Activated naive CD8-positive, alpha-beta T cell treated with anti-CD3 and anti-CD28 coated beads, Interleukin-2, amount 50 U/mL, for 24 hours (primary cell): ENCODE results near the gene MAPK1.
A peak's percentile ranks its signal among the peaks of the same experiment; 100 is the strongest.
"Not testable (repeated sequence)": the region's sequence is repeated elsewhere in the genome, so short reads cannot be mapped to it uniquely, and the experiment has no call there.

Experiments
- ATAC-seq: fragments of 150-1000 bp; cut with Tn5 transposase; one replicate; pipeline ENCODE4 v1.10.0; 2021
- DNase-seq: peaks from one replicate; pipeline ENCODE4 v3.0.0; 2021
- H3K27ac Mint-ChIP-seq: one replicate; pipeline ENCODE4 v1.8.0; 2021; ENCODE audit warnings: mild to moderate bottlenecking, mixed read lengths
- H3K27me3 Mint-ChIP-seq: one replicate; pipeline ENCODE4 v1.8.0; 2021; ENCODE audit warnings: mixed read lengths
- H3K36me3 Mint-ChIP-seq: one replicate; pipeline ENCODE4 v1.8.0; 2021; ENCODE audit warnings: low read depth, mixed read lengths
- H3K4me1 Mint-ChIP-seq: one replicate; pipeline ENCODE4 v1.8.0; 2021; ENCODE audit warnings: mixed read lengths
- H3K4me3 Mint-ChIP-seq: one replicate; pipeline ENCODE4 v1.8.0; 2021; ENCODE audit warnings: mild to moderate bottlenecking, moderate library complexity, mixed read lengths
- H3K9me3 Mint-ChIP-seq: one replicate; pipeline ENCODE4 v1.8.0; 2021; ENCODE audit warnings: mixed read lengths

MAPK1 gene

GRCh38 chr22:21841422-21841821 lies 26.0 kb downstream of the MAPK1 start:
- Mint-ChIP-seq H3K27me3 (no peaks in the 10 kb centered on the region), H3K4me3 (no peak overlapping the region), H3K27ac (no peak overlapping the region), H3K4me1 (peaks cover 46% of the 10 kb centered on the region), H3K9me3 (no peaks in the 10 kb centered on the region), H3K36me3 (peaks cover 11% of the 10 kb centered on the region)
- DNase-seq: no peak
- no peak for ATAC-seq

- Mint-ChIP-seq H3K27ac (no peak overlapping the region), H3K36me3 (peaks cover 11% of the 10 kb centered on the region), H3K4me3 (no peak overlapping the region), H3K27me3 (no peaks in the 10 kb centered on the region), H3K4me1 (peaks cover 45% of the 10 kb centered on the region), H3K9me3 (no peaks in the 10 kb centered on the region)
- ATAC-seq (no peak), DNase-seq (no peak)
Measured at GRCh38 chr22:21840236-21840823, 27.1 kb downstream of the MAPK1 start.

GRCh38 chr22:21839765-21840140 lies 27.7 kb downstream of the MAPK1 start:
- H3K27ac Mint-ChIP-seq: no peak overlapping the region

GRCh38 chr22:21839104-21839764 lies 28.2 kb downstream of the MAPK1 start:
- H3K9me3 Mint-ChIP-seq, H3K27me3 Mint-ChIP-seq, H3K36me3 Mint-ChIP-seq, DNase-seq, H3K27ac Mint-ChIP-seq, H3K4me3 Mint-ChIP-seq, ATAC-seq: not testable (repeated sequence)
- peaks cover 47% of the 10 kb centered on the region for H3K4me1 Mint-ChIP-seq

More at GRCh38 chr22:21839765-21840140, 27.7 kb downstream of the MAPK1 start:
- Mint-ChIP-seq H3K36me3 (peaks cover 11% of the 10 kb centered on the region), H3K4me3 (no peak overlapping the region), H3K27me3 (no peaks in the 10 kb centered on the region), H3K9me3 (no peaks in the 10 kb centered on the region), H3K4me1 (peaks cover 48% of the 10 kb centered on the region)
- DNase-seq: no peak
- ATAC-seq: no peak

- no peak for DNase-seq
- peaks cover 53% of the 10 kb centered on the region for H3K4me1 Mint-ChIP-seq
- H3K9me3 Mint-ChIP-seq: no peaks in the 10 kb centered on the region
- peaks cover 4% of the 10 kb centered on the region for H3K36me3 Mint-ChIP-seq
- ATAC-seq: no peak
- H3K27ac Mint-ChIP-seq: no peak overlapping the region
- no peak overlapping the region for H3K4me3 Mint-ChIP-seq
- H3K27me3 Mint-ChIP-seq: no peaks in the 10 kb centered on the region
Measured at GRCh38 chr22:21837248-21837979, 30.0 kb downstream of the MAPK1 start.

GRCh38 chr22:21836486-21836885 lies 31.0 kb downstream of the MAPK1 start:
- not testable (repeated sequence) for H3K27ac Mint-ChIP-seq, H3K36me3 Mint-ChIP-seq, H3K9me3 Mint-ChIP-seq, H3K4me3 Mint-ChIP-seq, DNase-seq, H3K27me3 Mint-ChIP-seq, ATAC-seq
- H3K4me1 Mint-ChIP-seq: peaks cover 59% of the 10 kb centered on the region

- no peak overlapping the region for H3K4me3 Mint-ChIP-seq
- DNase-seq (no peak), ATAC-seq (no peak)
- H3K27ac Mint-ChIP-seq: no peak overlapping the region
- H3K36me3 Mint-ChIP-seq: peaks cover 4% of the 10 kb centered on the region
- no peaks in the 10 kb centered on the region for H3K9me3 Mint-ChIP-seq
- H3K27me3 Mint-ChIP-seq: no peaks in the 10 kb centered on the region
- peaks cover 63% of the 10 kb centered on the region for H3K4me1 Mint-ChIP-seq
Measured at GRCh38 chr22:21835378-21835777, 32.1 kb downstream of the MAPK1 start.

GRCh38 chr22:21834869-21835268 lies 32.6 kb downstream of the MAPK1 start:
- ATAC-seq: no peak
- DNase-seq: no peak
- Mint-ChIP-seq H3K27ac (no peak overlapping the region), H3K4me3 (no peak overlapping the region), H3K4me1 (peaks cover 65% of the 10 kb centered on the region), H3K27me3 (no peaks in the 10 kb centered on the region), H3K9me3 (no peaks in the 10 kb centered on the region), H3K36me3 (peaks cover 2% of the 10 kb centered on the region)

GRCh38 chr22:21832291-21833290 lies 34.9 kb downstream of the MAPK1 start:
- Mint-ChIP-seq H3K27ac (no peak overlapping the region), H3K4me3 (no peak overlapping the region), H3K36me3 (no peaks in the 10 kb centered on the region), H3K27me3 (no peaks in the 10 kb centered on the region), H3K9me3 (no peaks in the 10 kb centered on the region), H3K4me1 (peaks cover 67% of the 10 kb centered on the region)
- no peak for DNase-seq
- no peak for ATAC-seq

GRCh38 chr22:21829523-21829922 lies 37.9 kb downstream of the MAPK1 start:
- no peak for DNase-seq
- Mint-ChIP-seq H3K4me1 (peaks cover 66% of the 10 kb centered on the region), H3K36me3 (no peaks in the 10 kb centered on the region), H3K4me3 (no peak overlapping the region), H3K9me3 (no peaks in the 10 kb centered on the region), H3K27me3 (no peaks in the 10 kb centered on the region), H3K27ac (no peak overlapping the region)
- ATAC-seq: no peak

GRCh38 chr22:21828268-21828638 lies 39.2 kb downstream of the MAPK1 start:
- Mint-ChIP-seq H3K4me1 (peaks cover 73% of the 10 kb centered on the region), H3K27me3 (no peaks in the 10 kb centered on the region), H3K27ac (no peak overlapping the region), H3K4me3 (no peak overlapping the region), H3K36me3 (no peaks in the 10 kb centered on the region), H3K9me3 (no peaks in the 10 kb centered on the region)
- ATAC-seq: no peak
- no peak for DNase-seq

GRCh38 chr22:21827628-21828267 lies 39.7 kb downstream of the MAPK1 start:
- DNase-seq (no peak), ATAC-seq (no peak)
- no peak overlapping the region for H3K4me3 Mint-ChIP-seq
- no peaks in the 10 kb centered on the region for H3K36me3 Mint-ChIP-seq
- no peaks in the 10 kb centered on the region for H3K27me3 Mint-ChIP-seq
- H3K9me3 Mint-ChIP-seq: no peaks in the 10 kb centered on the region
- peaks cover 71% of the 10 kb centered on the region for H3K4me1 Mint-ChIP-seq
- peak overlapping the region; percentile 10 for H3K27ac Mint-ChIP-seq

- no peaks in the 10 kb centered on the region for H3K27me3 Mint-ChIP-seq
- no peak for DNase-seq
- no peak overlapping the region for H3K4me3 Mint-ChIP-seq
- no peak overlapping the region for H3K27ac Mint-ChIP-seq
- no peak for ATAC-seq
- H3K36me3 Mint-ChIP-seq: no peaks in the 10 kb centered on the region
- H3K9me3 Mint-ChIP-seq: no peaks in the 10 kb centered on the region
- peaks cover 66% of the 10 kb centered on the region for H3K4me1 Mint-ChIP-seq
Measured at GRCh38 chr22:21826204-21826603, 41.2 kb downstream of the MAPK1 start.

GRCh38 chr22:21824962-21825361 lies 42.5 kb downstream of the MAPK1 start:
- H3K9me3 Mint-ChIP-seq, H3K36me3 Mint-ChIP-seq, H3K4me3 Mint-ChIP-seq, H3K27ac Mint-ChIP-seq, ATAC-seq, H3K27me3 Mint-ChIP-seq, DNase-seq: not testable (repeated sequence)
- H3K4me1 Mint-ChIP-seq: peaks cover 70% of the 10 kb centered on the region
